Keratinocyte (primary cell): Measurements from ENCODE around the gene FBXW7. TPM values are rescaled to one million over a fixed set of nuclear protein-coding genes. Genes with fewer than 3 reads are reported as not detected.

Experiments used
- DNase-seq: peaks from one replicate; pipeline ENCODE4 v3.0.0-alpha.2; 2011; ENCODE audit warnings: low read depth, missing footprints, low spot score
- FAIRE-seq: peaks from 2 replicates; lab custom pipeline; 2011; peaks lifted over from hg19 to GRCh38; lab: Jason Lieb, UNC
- H2AFZ ChIP-seq: 2 replicates; pipeline ENCODE4 v1.6.0; 2012; ENCODE audit warnings: low read length, control low read depth, inconsistent platforms; ENCODE audit not compliant: control insufficient read depth
- H3K27ac ChIP-seq: 2 replicates; pipeline ENCODE4 v1.5.1; 2011; ENCODE audit warnings: low read length; ENCODE audit not compliant: control insufficient read depth, insufficient read depth
- H3K27me3 ChIP-seq: 3 replicates; pipeline ENCODE4 v1.6.0; 2011; ENCODE audit warnings: low read length; ENCODE audit not compliant: control insufficient read depth, insufficient read depth; ENCODE audit errors: extremely low read depth
- H3K36me3 ChIP-seq, 2 experiments: 2 replicates in 1 of 2; 3 replicates in 1 of 2; pipeline ENCODE4 v1.5.1; 2011; ENCODE audit warnings: low read length in 2 of 2, mild to moderate bottlenecking in 1 of 2; ENCODE audit not compliant: control insufficient read depth in 2 of 2, insufficient read depth in 2 of 2; ENCODE audit errors: extremely low read depth in 1 of 2
- H3K4me1 ChIP-seq: 3 replicates; pipeline ENCODE4 v1.5.1; 2011; ENCODE audit warnings: low read length; ENCODE audit not compliant: control insufficient read depth, insufficient read depth; ENCODE audit errors: extremely low read depth
- H3K4me2 ChIP-seq: 3 replicates; pipeline ENCODE4 v1.6.0; 2011; ENCODE audit warnings: low read depth, low read length; ENCODE audit not compliant: control insufficient read depth, insufficient read depth; ENCODE audit errors: extremely low read depth
- H3K4me3 ChIP-seq, 3 experiments: fragments of 200-600 bp in 1 of 3; sonication (generic) in 1 of 3; 2 replicates in 2 of 3; 3 replicates in 1 of 3; pipeline ENCODE4 v1.5.1; 2011 to 2016; ENCODE audit warnings: low read length in 3 of 3, mild to moderate bottlenecking in 3 of 3, control low read depth in 2 of 3, inconsistent platforms in 1 of 3, low read depth in 1 of 3, mixed read lengths in 1 of 3, mixed run types in 1 of 3, moderate library complexity in 1 of 3; ENCODE audit not compliant: control insufficient read depth in 2 of 3, insufficient read depth in 2 of 3; ENCODE audit errors: extremely low read depth in 1 of 3
- H3K79me2 ChIP-seq: 2 replicates; pipeline ENCODE4 v1.6.0; 2012; ENCODE audit warnings: low read length; ENCODE audit not compliant: control insufficient read depth, insufficient read depth
- H3K9ac ChIP-seq: 3 replicates; pipeline ENCODE4 v1.6.0; 2011; ENCODE audit warnings: low read length; ENCODE audit not compliant: control insufficient read depth, insufficient read depth; ENCODE audit errors: extremely low read depth
- H3K9me1 ChIP-seq: 3 replicates; pipeline ENCODE4 v1.6.0; 2011; ENCODE audit warnings: low read length; ENCODE audit not compliant: control insufficient read depth, insufficient read depth; ENCODE audit errors: extremely low read depth
- H3K9me3 ChIP-seq: 2 replicates; pipeline ENCODE4 v1.5.1; 2012; ENCODE audit warnings: low read depth, low read length; ENCODE audit not compliant: control insufficient read depth
- H4K20me1 ChIP-seq: 3 replicates; pipeline ENCODE4 v1.6.0; 2011; ENCODE audit warnings: low read length; ENCODE audit not compliant: control insufficient read depth, insufficient read depth; ENCODE audit errors: extremely low read depth
- CTCF ChIP-seq, 3 experiments: IDR thresholded peaks in 1 of 3; conservative IDR thresholded peaks in 1 of 3; optimal IDR thresholded peaks in 1 of 3; 2 replicates in 2 of 3; 3 replicates in 1 of 3; pipeline versions ENCODE3 to v1.5.1; 2011; ENCODE audit warnings: low read length in 3 of 3, mild to moderate bottlenecking in 3 of 3, moderate library complexity in 2 of 3, control low read depth in 1 of 3, inconsistent platforms in 1 of 3; ENCODE audit not compliant: insufficient read depth in 2 of 3; ENCODE audit errors: extremely low read depth in 1 of 3
- EZH2 ChIP-seq: IDR thresholded peaks from one replicate; pipeline ENCODE4 v1.6.1; 2012; ENCODE audit warnings: inconsistent platforms, mild to moderate bottlenecking, low read length, moderate library complexity
- dilution Hi-C: fragments of 300-500 bp; cut with MboI; formaldehyde crosslinking; loops from one replicate; pipeline ENCODE4 v1.7.0; 2020; ENCODE audit warnings: low sequenced_read_pairs; ENCODE audit not compliant: extremely low pct_ligation_motif_present
- polyA plus RNA-seq, 5 experiments: library from polyadenylated mRNA; depleted of rRNA in 3 of 5; stranded (reverse) in 3 of 5; stranded (forward) in 1 of 5; unstranded in 1 of 5; fragments of >200 nt; gene quantifications; 1 replicate in 1 of 5; 2 replicates in 3 of 5; 3 replicates in 1 of 5; pipeline versions ENCODE4 v1.2.1 to v1.2.3, GENCODE V29; 2011 to 2012; ENCODE audit warnings: missing spikeins in 2 of 5, low read depth in 1 of 5, low replicate concordance in 1 of 5

FBXW7 gene
- polyA plus RNA-seq, 1 donor (not counting 4 experiments of a cell fraction or from before 2014, with no cell fraction given), result 39.6 TPM

DNA sequence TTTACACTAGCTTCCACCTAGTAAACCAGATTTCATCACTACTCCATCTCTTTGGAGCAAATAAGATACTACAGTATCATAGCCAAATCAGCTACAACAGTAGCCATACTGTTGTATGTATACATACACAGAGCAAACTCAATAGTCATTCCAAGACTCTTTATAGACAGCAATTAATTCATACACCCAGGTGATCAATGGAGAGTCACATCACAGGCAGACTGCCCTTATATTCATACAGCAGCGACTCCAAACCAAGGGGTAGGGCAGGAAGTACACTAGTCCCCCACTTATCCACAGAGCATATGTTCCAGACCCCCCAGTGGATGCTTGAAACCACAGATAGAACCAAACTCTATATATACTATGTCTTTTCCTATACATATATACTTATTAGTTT is 76.6 kb downstream of the FBXW7 start:
- no peaks in the 10 kb centered on the region for H3K9me1 ChIP-seq
- no peak overlapping the region for H3K27ac ChIP-seq
- no peaks in the 10 kb centered on the region for H3K9me3 ChIP-seq
- H2AFZ ChIP-seq, result no peak overlapping the region
- DNase-seq, result no peak
- no peaks in the 10 kb centered on the region for H3K27me3 ChIP-seq
- dilution Hi-C loops, result no loop called here
- H3K36me3 ChIP-seq, result no peaks in the 10 kb centered on the region
- no peak overlapping the region for H3K9ac ChIP-seq
- peaks cover 49% of the 10 kb centered on the region for H3K79me2 ChIP-seq
- TF ChIP-seq CTCF (optimal IDR thresholded peaks at IDR 0.05 in 1 of 3, IDR thresholded peaks at IDR 0.05 in 1 of 3, conservative IDR thresholded peaks at IDR 0.05 in 1 of 3; ENCODE audit: extremely low read depth in 1 of 3, insufficient read depth in 2 of 3, low read length in 3 of 3), result no peak
- no peak for FAIRE-seq
- H3K4me3 ChIP-seq, result no peak overlapping the region
- H4K20me1 ChIP-seq, result peaks cover 4% of the 10 kb centered on the region
- no peaks in the 10 kb centered on the region for H3K4me1 ChIP-seq
- no peak overlapping the region for H3K4me2 ChIP-seq

- FAIRE-seq (no peak), DNase-seq (no peak)
- Histone ChIP-seq H3K27me3 (no peaks in the 10 kb centered on the region), H3K4me1 (no peaks in the 10 kb centered on the region), H3K27ac (no peak overlapping the region), H4K20me1 (peaks cover 4% of the 10 kb centered on the region), H3K4me2 (no peak overlapping the region), H3K4me3 (no peak overlapping the region), H3K36me3 (no peaks in the 10 kb centered on the region), H3K9me1 (no peaks in the 10 kb centered on the region), H3K9me3 (no peaks in the 10 kb centered on the region), H2AFZ (no peak overlapping the region), H3K9ac (no peak overlapping the region), H3K79me2 (peaks cover 52% of the 10 kb centered on the region)
- dilution Hi-C loops, result no loop called here
- TF ChIP-seq CTCF (optimal IDR thresholded peaks at IDR 0.05 in 1 of 3, IDR thresholded peaks at IDR 0.05 in 1 of 3, conservative IDR thresholded peaks at IDR 0.05 in 1 of 3; ENCODE audit: extremely low read depth in 1 of 3, insufficient read depth in 2 of 3, low read length in 3 of 3) (no peak), EZH2 (no peak)
Measured at GRCh38 chr4:152458801-152459302, 77.0 kb downstream of the FBXW7 start.
